ENCODE data around the gene EEPD1.
A peak's percentile ranks its signal among the peaks of the same experiment; 100 is the strongest.

EEPD1 gene

GRCh38 chr7:36272211-36272566 is 119.1 kb downstream of the EEPD1 start:
- TF ChIP-seq JUND (IDR thresholded peaks at IDR 0.05; ENCODE audit: low read depth), result no peak
- in situ Hi-C loops (cut with HindIII; ENCODE audit: low pct_unique_long_range_greater_than_20kb, low sequenced_read_pairs), result no loop called here

GRCh38 chr7:36272567-36273269 is 119.7 kb downstream of the EEPD1 start:
- no peak for TF ChIP-seq JUND (IDR thresholded peaks at IDR 0.05; ENCODE audit: low read depth)
- in situ Hi-C loops (cut with HindIII; ENCODE audit: low pct_unique_long_range_greater_than_20kb, low sequenced_read_pairs), result no loop called here
- peak in 1 of 2 experiments; percentile 52 for DNase-seq (ENCODE audit: low read depth in 1 of 2, low spot score in 1 of 2)

More at GRCh38 chr7:36272211-36272566, 119.1 kb downstream of the EEPD1 start:
- DNase-seq (ENCODE audit: low read depth in 1 of 2, low spot score in 1 of 2), result no peak

- in situ Hi-C loops (cut with HindIII; ENCODE audit: low pct_unique_long_range_greater_than_20kb, low sequenced_read_pairs), result no loop called here
- no peak for DNase-seq (ENCODE audit: low read depth in 1 of 2, low spot score in 1 of 2)
- TF ChIP-seq JUND (IDR thresholded peaks at IDR 0.05; ENCODE audit: low read depth), result no peak
Observed at GRCh38 chr7:36273836-36274235, 120.8 kb downstream of the EEPD1 start.

GRCh38 chr7:36275735-36276284 is 122.8 kb downstream of the EEPD1 start:
- in situ Hi-C loops (cut with HindIII; ENCODE audit: low pct_unique_long_range_greater_than_20kb, low sequenced_read_pairs), result no loop called here

GRCh38 chr7:36276428-36277248 is 123.6 kb downstream of the EEPD1 start:
- no peak for TF ChIP-seq JUND (IDR thresholded peaks at IDR 0.05; ENCODE audit: low read depth)
- in situ Hi-C loops (cut with HindIII; ENCODE audit: low pct_unique_long_range_greater_than_20kb, low sequenced_read_pairs), result no loop called here
- DNase-seq (ENCODE audit: low read depth in 1 of 2, low spot score in 1 of 2), result no peak

More at GRCh38 chr7:36275735-36276284, 122.8 kb downstream of the EEPD1 start:
- DNase-seq (ENCODE audit: low read depth in 1 of 2, low spot score in 1 of 2), result no peak
- TF ChIP-seq JUND (IDR thresholded peaks at IDR 0.05; ENCODE audit: low read depth), result no peak

- no peak for DNase-seq (ENCODE audit: low read depth in 1 of 2, low spot score in 1 of 2)
- no peak for TF ChIP-seq JUND (IDR thresholded peaks at IDR 0.05; ENCODE audit: low read depth)
- in situ Hi-C loops (cut with HindIII; ENCODE audit: low pct_unique_long_range_greater_than_20kb, low sequenced_read_pairs), result no loop called here
Observed at GRCh38 chr7:36277249-36277542, 124.1 kb downstream of the EEPD1 start.

- in situ Hi-C loops (cut with HindIII; ENCODE audit: low pct_unique_long_range_greater_than_20kb, low sequenced_read_pairs), result no loop called here
- no peak for DNase-seq (ENCODE audit: low read depth in 1 of 2, low spot score in 1 of 2)
- no peak for TF ChIP-seq JUND (IDR thresholded peaks at IDR 0.05; ENCODE audit: low read depth)
Observed at GRCh38 chr7:36278069-36278619, 125.1 kb downstream of the EEPD1 start.

- DNase-seq (ENCODE audit: low read depth in 1 of 2, low spot score in 1 of 2), result no peak
- TF ChIP-seq JUND (IDR thresholded peaks at IDR 0.05; ENCODE audit: low read depth), result no peak
- in situ Hi-C loops (cut with HindIII; ENCODE audit: low pct_unique_long_range_greater_than_20kb, low sequenced_read_pairs), result no loop called here
Observed at GRCh38 chr7:36278620-36279172, 125.6 kb downstream of the EEPD1 start.

- no peak for DNase-seq (ENCODE audit: low read depth in 1 of 2, low spot score in 1 of 2)
- in situ Hi-C loops (cut with HindIII; ENCODE audit: low pct_unique_long_range_greater_than_20kb, low sequenced_read_pairs), result no loop called here
- no peak for TF ChIP-seq JUND (IDR thresholded peaks at IDR 0.05; ENCODE audit: low read depth)
Observed at GRCh38 chr7:36279200-36279925, 126.3 kb downstream of the EEPD1 start.

- TF ChIP-seq JUND (IDR thresholded peaks at IDR 0.05; ENCODE audit: low read depth), result no peak
- no peak for DNase-seq (ENCODE audit: low read depth in 1 of 2, low spot score in 1 of 2)
- in situ Hi-C loops (cut with HindIII; ENCODE audit: low pct_unique_long_range_greater_than_20kb, low sequenced_read_pairs), result no loop called here
Observed at GRCh38 chr7:36279926-36280315, 126.9 kb downstream of the EEPD1 start.

- TF ChIP-seq JUND (IDR thresholded peaks at IDR 0.05; ENCODE audit: low read depth), result no peak
- no peak for DNase-seq (ENCODE audit: low read depth in 1 of 2, low spot score in 1 of 2)
- in situ Hi-C loops (cut with HindIII; ENCODE audit: low pct_unique_long_range_greater_than_20kb, low sequenced_read_pairs), result no loop called here
Observed at GRCh38 chr7:36280840-36281812, 128.1 kb downstream of the EEPD1 start.

Measured in T47D (cell line).